HG03196 (cell line): Measurements from ENCODE around the gene RRAGA.
"Not testable (repeated sequence)": the region's sequence is repeated elsewhere in the genome, so short reads cannot be mapped to it uniquely, and the experiment has no call there.

Experiments used
- ATAC-seq: cut with Tn5 transposase; IDR thresholded peaks from one replicate; pipeline ENCODE4 v1.9.1; 2021; ENCODE audit not compliant: unreplicated experiment

The RRAGA gene

DNA sequence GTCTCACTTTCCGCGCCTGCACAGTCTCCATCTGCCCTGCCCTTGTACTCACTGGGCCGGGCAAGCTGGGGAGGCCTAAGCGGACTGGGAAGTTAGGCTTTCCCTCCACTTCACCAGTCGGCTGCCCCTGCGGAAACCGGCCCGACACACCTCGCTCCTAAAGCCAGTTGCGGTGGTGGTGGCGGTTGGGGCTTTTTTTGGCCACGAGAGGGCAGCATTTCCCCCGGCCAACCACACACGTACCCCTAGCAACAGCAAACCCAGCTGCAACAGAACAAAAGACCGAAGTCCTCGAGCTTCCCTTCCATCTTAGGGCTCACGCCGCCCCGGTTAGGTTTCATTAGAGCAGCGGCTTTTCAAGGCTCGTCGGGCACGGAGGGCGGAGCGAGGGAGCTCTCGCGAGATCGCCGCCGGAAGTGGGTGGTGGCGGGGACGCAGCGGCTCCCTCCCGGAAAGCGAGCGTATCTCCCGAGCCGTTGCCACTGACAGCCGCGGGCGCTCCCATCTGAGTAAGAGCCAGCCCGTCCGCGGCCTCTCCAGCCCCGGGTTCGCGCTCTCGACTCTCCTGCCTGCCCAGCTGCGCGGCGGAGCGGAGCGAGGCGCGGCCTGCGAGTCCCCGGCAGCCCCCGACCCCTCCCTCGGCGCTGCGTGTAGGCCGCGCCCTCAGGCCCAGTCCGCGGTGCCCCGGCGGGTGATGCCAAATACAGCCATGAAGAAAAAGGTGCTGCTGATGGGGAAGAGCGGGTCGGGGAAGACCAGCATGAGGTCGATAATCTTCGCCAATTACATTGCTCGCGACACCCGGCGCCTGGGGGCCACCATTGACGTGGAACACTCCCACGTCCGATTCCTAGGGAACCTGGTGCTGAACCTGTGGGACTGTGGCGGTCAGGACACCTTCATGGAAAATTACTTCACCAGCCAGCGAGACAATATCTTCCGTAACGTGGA, at the start of gene RRAGA:
RRAGA (plus strand) TSS at position 462 of the 951 bp plus-strand sequence; CDS start at position 695, 233 bp downstream.
- peak; percentile 94 for ATAC-seq

GRCh38 chr9:19000133-19000532, 49.1 kb upstream of the RRAGA start:
- ATAC-seq: no peak

DNA sequence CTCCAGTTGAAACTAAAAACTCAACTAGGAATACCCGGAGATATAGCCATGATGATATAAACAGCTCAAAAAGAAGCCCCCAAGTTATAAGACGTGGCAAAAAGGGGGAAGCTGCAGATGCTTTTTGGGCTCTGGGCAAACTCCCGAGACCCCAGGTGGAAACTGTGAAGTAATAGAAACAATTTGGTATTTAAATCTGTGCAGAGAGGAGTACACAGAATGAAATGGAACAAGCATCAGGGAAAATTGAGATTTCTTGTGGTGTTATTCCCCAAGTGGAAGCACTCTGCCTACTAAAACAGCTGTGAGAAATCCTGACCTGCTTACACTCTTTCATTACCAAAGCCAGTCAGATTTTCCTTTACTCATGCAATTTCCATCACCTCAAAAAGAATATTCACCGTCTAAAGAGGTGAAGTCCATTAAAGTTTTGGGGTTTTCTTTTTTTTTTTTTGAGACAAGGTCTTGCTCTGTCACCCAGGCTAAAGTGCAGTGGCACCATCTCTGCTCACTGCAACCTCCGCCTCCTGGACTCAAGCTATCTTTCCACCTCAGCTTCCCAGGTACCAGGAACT, 39.7 kb upstream of the RRAGA start:
- no peak for ATAC-seq

- no peak for ATAC-seq
Observed at GRCh38 chr9:19018201-19018600, 31.0 kb upstream of the RRAGA start.

DNA sequence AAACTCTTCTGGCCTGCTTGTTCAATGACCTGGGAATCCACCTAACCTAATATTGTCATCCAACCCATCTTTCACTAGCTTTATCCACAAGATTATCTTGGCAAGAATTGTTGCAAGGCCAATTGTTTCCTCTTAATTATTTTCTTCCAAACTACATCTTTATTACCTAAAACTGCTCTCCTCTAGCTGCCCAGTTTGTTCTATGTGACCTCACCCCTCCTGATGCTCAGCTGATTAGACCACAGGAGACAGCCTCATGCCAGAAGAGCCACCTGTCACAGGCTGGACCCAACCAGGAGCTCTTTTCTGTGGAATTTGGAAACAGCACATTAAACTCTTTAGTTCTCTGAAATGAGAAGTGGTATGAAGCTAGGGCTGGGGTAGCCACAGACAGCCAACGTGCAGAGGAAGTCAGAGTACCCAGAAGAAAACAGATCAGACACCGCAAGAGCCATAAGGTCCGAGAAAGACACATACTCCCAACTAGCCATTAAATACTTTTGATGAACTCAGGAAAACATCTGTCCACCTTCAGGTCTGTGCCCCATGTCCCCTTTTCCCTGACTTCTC, 28.3 kb upstream of the RRAGA start:
- ATAC-seq: no peak

GRCh38 chr9:19021649-19022048, 27.6 kb upstream of the RRAGA start:
- not testable (repeated sequence) for ATAC-seq

DNA sequence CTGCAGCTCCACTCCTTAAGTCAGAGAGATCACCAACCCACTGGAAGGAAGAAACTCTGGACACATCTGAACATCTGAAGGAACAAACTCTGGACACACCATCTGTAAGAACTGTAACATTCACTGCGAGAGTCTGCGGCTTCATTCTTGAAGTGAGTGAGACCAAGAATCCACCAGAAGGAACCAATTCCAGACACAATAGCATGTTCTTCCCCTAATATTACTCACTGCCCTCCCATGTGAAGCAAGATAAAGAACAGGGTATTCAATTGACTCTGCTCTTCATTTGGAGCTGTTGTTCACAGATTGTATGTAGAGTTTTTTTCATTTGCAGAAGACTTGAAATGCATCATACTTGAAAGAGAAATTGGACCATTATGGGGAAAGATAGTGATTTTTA, 27.0 kb upstream of the RRAGA start:
- no peak for ATAC-seq

DNA sequence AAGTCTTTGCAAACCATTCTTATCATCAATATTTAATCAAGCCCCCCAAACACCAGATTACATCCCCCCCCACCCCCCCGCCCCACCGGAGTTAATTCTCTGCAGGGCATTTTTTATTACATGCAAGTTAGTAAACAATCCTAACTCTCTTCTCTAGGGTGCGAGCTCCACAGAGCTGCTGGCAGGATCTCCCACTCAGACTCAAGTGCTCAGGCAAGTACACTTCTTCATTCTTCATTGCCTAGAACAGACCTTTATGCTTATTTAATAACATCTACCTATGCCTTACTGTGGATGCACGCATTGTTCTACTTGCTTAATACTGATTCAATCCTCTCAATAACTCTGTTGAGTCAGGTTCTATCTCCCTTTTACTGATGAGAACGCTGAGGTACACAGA, 26.1 kb upstream of the RRAGA start:
- no peak for ATAC-seq

DNA sequence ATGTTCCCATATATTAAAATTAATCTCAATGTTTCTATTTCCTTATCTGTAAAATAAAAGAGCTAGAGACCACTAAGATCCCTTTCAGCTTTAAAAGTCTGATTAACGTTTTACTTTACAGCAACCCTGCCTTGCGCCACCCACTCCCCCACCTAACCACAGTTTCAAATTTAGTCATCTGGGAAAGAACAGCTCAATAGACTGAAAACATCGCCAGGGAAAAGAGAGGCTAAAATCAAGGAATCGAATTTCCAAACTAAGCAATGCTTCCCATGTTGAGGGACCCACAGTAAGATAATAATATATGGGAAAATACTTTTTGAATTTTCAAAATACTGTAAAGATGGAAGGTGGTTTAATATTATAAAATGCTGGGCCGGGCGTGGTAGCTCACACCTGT, 22.9 kb upstream of the RRAGA start:
- no peak for ATAC-seq

DNA sequence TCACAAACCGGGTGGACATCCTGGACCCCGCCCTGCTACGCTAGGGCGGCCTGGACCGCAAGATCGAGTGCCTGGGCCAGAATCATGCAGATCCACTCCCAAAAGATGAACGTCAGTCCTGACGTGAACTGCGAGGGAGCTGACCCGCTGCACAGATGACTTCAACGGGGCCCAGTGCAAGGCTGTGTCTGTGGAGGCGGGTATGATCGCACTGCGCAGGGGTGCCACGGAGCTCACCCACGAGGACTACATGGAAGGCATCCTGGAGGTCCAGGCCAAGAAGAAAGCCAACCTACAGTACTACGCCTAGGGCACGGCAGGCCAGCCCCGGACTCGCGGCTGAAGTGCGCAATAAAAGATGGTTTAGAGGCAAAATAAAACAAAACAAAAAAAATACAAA, 21.4 kb upstream of the RRAGA start:
- no peak for ATAC-seq

DNA sequence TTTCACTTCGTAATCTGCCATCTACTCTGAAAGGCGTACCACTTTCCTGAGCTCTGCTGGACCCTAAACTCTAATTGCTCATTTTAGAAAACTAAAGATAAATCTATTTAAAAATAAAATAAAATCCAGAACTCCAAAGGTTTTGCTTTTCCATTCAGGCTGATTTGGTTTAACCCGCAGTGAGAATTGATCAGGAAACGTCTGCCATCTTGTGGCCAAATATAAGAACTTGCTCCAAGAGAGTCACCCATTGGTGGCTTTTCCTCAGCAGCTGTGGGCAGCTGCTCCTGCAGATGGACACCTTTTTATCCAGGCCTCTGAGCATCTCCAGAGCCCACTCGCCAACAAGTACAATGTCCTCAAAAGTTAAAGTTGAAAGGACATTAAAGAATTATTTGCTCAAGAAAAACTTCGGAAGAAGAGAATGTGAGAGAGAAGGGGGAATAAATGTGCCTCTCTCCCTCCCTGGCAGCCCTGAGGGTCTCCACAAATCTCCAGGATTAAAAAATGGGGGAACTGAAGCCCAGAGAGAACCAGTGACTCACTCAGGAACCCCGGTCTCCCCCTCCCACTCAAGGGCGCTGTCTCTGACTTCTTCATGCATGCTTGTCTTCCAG, 20.3 kb upstream of the RRAGA start:
- ATAC-seq: no peak

- peak; percentile 53 for ATAC-seq
Observed at GRCh38 chr9:19030899-19031298, 18.3 kb upstream of the RRAGA start.

- no peak for ATAC-seq
Observed at GRCh38 chr9:19032406-19032805, 16.8 kb upstream of the RRAGA start.

DNA sequence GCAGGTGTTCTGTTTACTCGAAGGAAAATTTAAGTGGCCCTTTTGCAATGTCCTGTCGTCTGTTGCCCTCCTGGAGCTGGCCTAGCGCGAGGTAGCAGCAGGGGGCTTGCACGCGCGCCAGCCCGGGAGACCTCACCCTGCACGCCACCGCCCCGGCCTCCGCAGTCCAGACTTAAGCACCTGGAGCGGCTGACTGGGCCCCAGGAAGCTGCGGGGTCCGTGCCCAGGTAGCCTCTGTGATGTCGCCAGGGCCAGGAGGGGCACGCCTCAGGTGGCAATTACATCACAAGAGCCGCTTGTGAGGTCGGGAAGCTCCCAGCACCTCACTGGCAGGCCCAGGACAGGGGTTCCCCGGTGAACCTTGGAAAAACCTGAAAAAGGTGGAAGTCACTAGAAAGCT, 16.2 kb upstream of the RRAGA start, which contains the start of gene SAXO1:
SAXO1 (minus strand) TSS at position 195 of the 400 bp plus-strand sequence. CDS start 301 bp downstream, outside the sequence.
- ATAC-seq: no peak

DNA sequence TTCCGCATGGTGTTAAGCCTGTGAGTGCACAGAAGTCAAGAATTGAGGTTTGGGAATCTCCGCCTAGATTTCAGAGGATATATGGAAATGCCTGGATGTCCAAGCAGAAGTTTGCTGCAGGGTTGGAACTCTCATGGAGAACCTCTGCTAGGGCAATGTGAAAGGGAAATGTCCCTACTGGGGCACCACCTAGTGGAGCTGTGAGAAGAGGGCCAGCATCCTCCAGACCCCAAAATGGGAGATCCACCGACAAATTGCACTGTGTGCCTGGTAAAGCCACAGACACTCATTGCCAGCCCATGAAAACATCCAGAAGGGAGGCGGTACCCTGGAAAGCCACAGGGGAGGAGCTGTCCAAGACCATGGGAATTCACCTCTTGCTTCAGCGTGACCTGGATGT, 12.6 kb upstream of the RRAGA start:
- no peak for ATAC-seq

- ATAC-seq: no peak
Observed at GRCh38 chr9:19049917-19050636, 850 bp downstream of the RRAGA start.

- ATAC-seq: no peak
Observed at GRCh38 chr9:19050637-19051591, 1.7 kb downstream of the RRAGA start.

DNA sequence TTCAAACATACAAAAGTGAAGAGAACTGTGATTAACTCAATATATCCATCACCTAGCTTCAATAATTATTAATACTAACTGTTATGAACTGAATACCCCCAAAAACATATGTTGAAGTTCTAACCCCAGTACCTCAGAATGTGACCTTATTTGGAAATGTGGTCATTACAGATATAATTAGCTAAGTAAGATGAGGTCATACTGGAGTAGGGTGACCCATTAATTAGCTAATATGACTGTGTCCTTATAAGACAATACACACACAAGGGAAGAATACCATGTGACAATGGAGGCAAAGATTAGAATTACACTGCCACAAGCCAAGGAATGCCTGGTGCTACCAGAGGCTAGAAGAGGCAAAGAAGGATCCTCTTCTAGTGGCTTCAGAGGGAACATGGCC, 7.8 kb downstream of the RRAGA start:
- ATAC-seq: no peak

- no peak for ATAC-seq
Observed at GRCh38 chr9:19074229-19074628, 25.0 kb downstream of the RRAGA start.

GRCh38 chr9:19074836-19075235, 25.6 kb downstream of the RRAGA start:
- no peak for ATAC-seq
